Lung microvascular endothelial cell (primary cell): ENCODE results near the gene VIPR2. TPM values are rescaled to one million over a fixed set of nuclear protein-coding genes. Genes with fewer than 3 reads are reported as not detected.
"Not testable (repeated sequence)": the region's sequence is repeated elsewhere in the genome, so short reads cannot be mapped to it uniquely, and the experiment has no call there.

Experiments used
- DNase-seq, 2 donors: peaks; one replicate each; pipeline versions ENCODE4 v3.0.0 to v3.0.0-alpha.2; 2010; ENCODE audit warnings: low read depth in 2 of 2
- total RNA-seq: library from RNA; depleted of rRNA; stranded (reverse); fragments of >200 nt; gene quantifications from 2 replicates; pipeline ENCODE4 v1.2.1, GENCODE V29; 2014

VIPR2 gene
- not detected in 2 replicates for total RNA-seq

GRCh38 chr7:159144758-159145489 is at the start of gene VIPR2:
Gene VIPR2, minus strand, starts transcription at chr7:159144867. Its CDS starts 96 bp downstream, at chr7:159144771.
- no peak for DNase-seq

- DNase-seq, result no peak
Observed at GRCh38 chr7:159193543-159194090, 49.0 kb upstream of the VIPR2 start.

- no peak for DNase-seq
Observed at GRCh38 chr7:159192725-159193453, 48.2 kb upstream of the VIPR2 start.

GRCh38 chr7:159192013-159192412 is 47.3 kb upstream of the VIPR2 start:
- no peak for DNase-seq

GRCh38 chr7:159191236-159191635 is 46.6 kb upstream of the VIPR2 start:
- DNase-seq, result no peak

GRCh38 chr7:159188011-159188410 is 43.3 kb upstream of the VIPR2 start:
- no peak for DNase-seq

- DNase-seq, result no peak
Observed at GRCh38 chr7:159179241-159179640, 34.6 kb upstream of the VIPR2 start.

GRCh38 chr7:159177284-159177953 is 32.8 kb upstream of the VIPR2 start:
- no peak for DNase-seq

GRCh38 chr7:159175792-159176191 is 31.1 kb upstream of the VIPR2 start:
- DNase-seq, result no peak

GRCh38 chr7:159175100-159175499 is 30.4 kb upstream of the VIPR2 start:
- DNase-seq, result not testable (repeated sequence)

GRCh38 chr7:159172400-159172799 is 27.7 kb upstream of the VIPR2 start:
- DNase-seq, result no peak

- DNase-seq, result no peak
Observed at GRCh38 chr7:159169391-159169790, 24.7 kb upstream of the VIPR2 start.

- DNase-seq, result no peak
Observed at GRCh38 chr7:159167139-159167538, 22.5 kb upstream of the VIPR2 start.

GRCh38 chr7:159166530-159166929 is 21.9 kb upstream of the VIPR2 start:
- DNase-seq, result no peak

- no peak for DNase-seq
Observed at GRCh38 chr7:159165352-159165751, 20.7 kb upstream of the VIPR2 start.

GRCh38 chr7:159163703-159164301 is 19.1 kb upstream of the VIPR2 start:
- not testable (repeated sequence) for DNase-seq

- not testable (repeated sequence) for DNase-seq
Observed at GRCh38 chr7:159162050-159162626, 17.5 kb upstream of the VIPR2 start.

GRCh38 chr7:159160450-159160849 is 15.8 kb upstream of the VIPR2 start:
- DNase-seq, result no peak

- no peak for DNase-seq
Observed at GRCh38 chr7:159159731-159160130, 15.1 kb upstream of the VIPR2 start.

- DNase-seq, result no peak
Observed at GRCh38 chr7:159158888-159159405, 14.3 kb upstream of the VIPR2 start.
